ENCODE results near the gene PIN4.

The PIN4 gene

GRCh38 chrX:72230290-72230689 lies 48.7 kb downstream of the PIN4 start:
- FAIRE-seq (no peak), DNase-seq (ENCODE audit: insufficient read length, low spot score) (no peak)
- TF ChIP-seq POLR2A (IDR thresholded peaks at IDR 0.05; ENCODE audit: low read depth, low read length): no peak

DNA sequence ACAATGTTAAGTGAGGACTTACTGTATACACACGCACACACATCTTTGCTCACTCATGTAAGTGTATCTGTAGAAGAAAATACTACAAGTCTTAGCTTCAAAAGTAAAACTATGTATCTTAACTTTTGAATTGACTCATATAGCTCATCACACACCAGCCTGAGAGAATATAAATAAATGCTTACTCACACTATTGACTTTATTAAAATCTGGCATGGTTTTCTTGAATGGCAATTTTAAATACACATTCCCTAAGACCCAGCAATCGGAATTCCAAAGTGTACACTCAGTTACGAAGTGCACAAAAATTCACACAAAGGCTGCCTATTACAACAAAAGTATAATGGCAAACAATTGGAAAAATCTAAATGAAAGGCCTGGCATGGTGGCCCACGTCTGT lies 55.3 kb downstream of the PIN4 start:
- FAIRE-seq (no peak), DNase-seq (ENCODE audit: insufficient read length, low spot score) (no peak)
- no peak for TF ChIP-seq POLR2A (IDR thresholded peaks at IDR 0.05; ENCODE audit: low read depth, low read length)

DNA sequence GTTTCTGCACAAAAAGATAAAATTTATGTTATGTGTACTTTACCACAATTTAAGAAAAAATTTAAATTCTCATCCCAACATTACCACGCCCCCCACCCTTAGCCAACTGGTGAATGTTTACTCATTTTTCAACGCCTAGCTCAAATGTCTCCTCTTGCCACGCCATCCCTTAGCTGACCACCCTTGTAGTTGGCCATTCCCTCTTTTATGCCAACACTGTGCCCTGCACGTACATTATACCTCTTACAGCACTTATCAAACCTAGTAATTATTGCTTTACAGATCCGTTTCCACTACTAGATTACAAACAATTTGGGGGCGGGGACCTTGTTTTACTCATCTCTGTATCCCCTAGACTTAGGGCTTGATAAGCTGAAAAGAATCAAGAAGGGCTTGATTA lies 56.6 kb downstream of the PIN4 start:
- no peak for DNase-seq (ENCODE audit: insufficient read length, low spot score)
- TF ChIP-seq POLR2A (IDR thresholded peaks at IDR 0.05; ENCODE audit: low read depth, low read length): no peak
- no peak for FAIRE-seq

DNA sequence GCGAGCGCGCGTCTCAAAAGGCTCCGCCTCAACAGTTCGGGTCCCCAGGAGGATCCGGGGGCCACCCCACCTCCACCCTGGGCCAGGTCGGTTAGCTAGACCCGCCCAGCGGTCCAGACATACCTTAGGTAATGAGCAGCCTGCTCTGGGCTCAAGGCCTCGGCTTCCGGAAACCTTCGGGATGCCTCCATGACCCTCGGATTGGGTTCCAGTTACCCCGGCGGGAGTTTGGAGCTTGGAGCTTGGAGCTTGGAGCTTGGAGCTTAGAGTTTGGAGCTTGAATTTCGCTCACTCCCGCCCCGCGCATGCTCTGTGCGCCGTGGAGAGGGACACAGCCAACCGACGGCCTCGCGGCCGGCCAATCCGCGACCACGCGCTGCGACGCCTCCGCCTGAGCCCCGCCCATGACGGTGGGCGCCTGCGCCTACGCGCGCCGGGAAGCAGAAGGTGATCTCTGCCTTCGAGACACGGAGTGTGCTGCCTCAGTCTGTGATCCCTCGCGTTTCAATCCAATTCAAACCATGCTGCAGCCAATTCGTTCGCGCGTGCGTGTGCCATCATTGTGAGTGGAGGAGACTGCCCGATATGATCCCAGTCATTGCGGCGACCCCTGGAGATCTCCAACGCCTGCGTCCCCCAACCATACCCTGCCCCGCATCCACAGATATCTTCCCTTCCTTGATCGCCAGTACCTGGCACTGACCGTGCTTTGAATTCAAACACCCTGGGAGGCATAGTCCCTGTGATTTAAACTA lies 57.3 kb downstream of the PIN4 start, which contains the start of gene ERCC6L:
Gene ERCC6L, minus strand, starts transcription at position 307 of the 755 bp plus-strand sequence. Its CDS starts 116 bp downstream, at position 191.
- FAIRE-seq (peak; percentile 83), DNase-seq (ENCODE audit: insufficient read length, low spot score) (peak; percentile 85)
- peak; percentile 85 for TF ChIP-seq POLR2A (IDR thresholded peaks at IDR 0.05; ENCODE audit: low read depth, low read length)

DNA sequence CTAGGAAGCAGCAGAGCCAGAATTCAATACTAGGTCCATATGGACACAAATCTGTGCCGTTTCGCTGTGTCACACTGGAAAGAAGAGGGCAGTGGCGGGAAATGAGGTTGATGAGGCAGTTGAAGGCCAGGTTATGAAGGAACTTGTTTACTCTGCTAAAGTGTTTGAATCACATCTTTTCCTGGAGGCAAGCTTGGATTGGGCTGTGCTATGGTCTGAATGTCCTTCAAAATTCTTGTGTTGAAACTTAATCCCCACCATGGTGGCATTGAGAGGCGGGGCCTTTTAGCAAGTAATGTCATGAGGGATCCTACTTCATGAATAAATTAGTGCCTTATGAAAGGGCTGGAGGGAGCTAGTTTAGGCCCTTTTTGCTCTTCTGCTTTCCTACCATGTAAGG lies 59.4 kb downstream of the PIN4 start:
- TF ChIP-seq POLR2A (IDR thresholded peaks at IDR 0.05; ENCODE audit: low read depth, low read length): no peak
- DNase-seq (ENCODE audit: insufficient read length, low spot score) (no peak), FAIRE-seq (no peak)

DNA sequence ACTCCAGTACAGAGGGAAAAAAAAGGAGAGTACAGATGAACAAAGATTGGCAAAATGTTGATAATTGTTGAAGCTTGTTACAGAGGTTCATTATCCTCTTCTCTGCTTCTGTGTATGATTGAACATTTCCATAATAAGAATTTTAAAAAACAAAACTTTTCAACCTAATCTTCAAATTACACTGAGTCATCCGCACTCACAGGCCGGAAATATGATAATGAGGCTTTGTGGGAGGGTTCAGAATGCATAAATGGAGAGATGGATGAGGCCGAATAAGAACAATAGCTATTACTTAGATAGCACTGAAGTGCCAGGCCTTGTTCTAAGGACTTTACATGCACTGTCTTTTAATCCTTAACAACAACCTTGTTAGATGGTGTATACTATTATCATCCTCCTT lies 61.9 kb downstream of the PIN4 start:
- DNase-seq (ENCODE audit: insufficient read length, low spot score) (no peak), FAIRE-seq (no peak)
- no peak for TF ChIP-seq POLR2A (IDR thresholded peaks at IDR 0.05; ENCODE audit: low read depth, low read length)

- TF ChIP-seq POLR2A (IDR thresholded peaks at IDR 0.05; ENCODE audit: low read depth, low read length): no peak
- DNase-seq (ENCODE audit: insufficient read length, low spot score): peak; percentile 44
- FAIRE-seq: peak; percentile 43
These were observed 64.0 kb downstream of the PIN4 start for GRCh38 chrX:72245461-72246089.

GRCh38 chrX:72247206-72247942 lies 65.8 kb downstream of the PIN4 start:
- FAIRE-seq (no peak), DNase-seq (ENCODE audit: insufficient read length, low spot score) (no peak)
- no peak for TF ChIP-seq POLR2A (IDR thresholded peaks at IDR 0.05; ENCODE audit: low read depth, low read length)

Data from H54 (cell line).